CD4-positive, CD25-positive, alpha-beta regulatory T cell (primary cell): ENCODE measurements around the gene CRLF2. TPM values are rescaled to one million over a fixed set of nuclear protein-coding genes. Genes with fewer than 3 reads are reported as not detected.
"Not testable (repeated sequence)": the region's sequence is repeated elsewhere in the genome, so short reads cannot be mapped to it uniquely, and the experiment has no call there.

Experiments
- ATAC-seq, 2 donors: fragments of 150-1000 bp; cut with Tn5 transposase; one replicate each; pipeline ENCODE4 v1.10.0; 2021; ENCODE audit warnings: low read depth in 2 of 2, moderate number of reproducible peaks in 2 of 2, moderate library complexity in 1 of 2
- DNase-seq, 3 donors: peaks; one replicate each; pipeline versions ENCODE4 v3.0.0 to v3.0.0-alpha.2; 2012 to 2022; ENCODE audit warnings: mixed read lengths in 1 of 3
- H3K27ac ChIP-seq: one replicate; pipeline ENCODE4 v1.7.0; 2013; ENCODE audit warnings: mild to moderate bottlenecking, low read length; ENCODE audit not compliant: insufficient read depth, poor library complexity, severe bottlenecking
- H3K27me3 ChIP-seq: one replicate; pipeline ENCODE4 v1.7.0; 2013; ENCODE audit warnings: low read length; ENCODE audit not compliant: control insufficient read depth, insufficient read depth
- H3K36me3 ChIP-seq: one replicate; pipeline ENCODE4 v1.7.0; 2013; ENCODE audit warnings: mild to moderate bottlenecking, low read length, moderate library complexity; ENCODE audit not compliant: control insufficient read depth, insufficient read depth
- H3K4me1 ChIP-seq: 2 replicates; pipeline ENCODE4 v1.7.0; 2013; ENCODE audit warnings: mild to moderate bottlenecking, low read length; ENCODE audit not compliant: insufficient read depth, control insufficient read depth, poor library complexity, severe bottlenecking
- H3K4me3 ChIP-seq: one replicate; pipeline ENCODE4 v1.7.0; 2013; ENCODE audit warnings: low read depth, mild to moderate bottlenecking, low read length, moderate library complexity
- H3K9me3 ChIP-seq, 2 experiments: 1 replicate in 1 of 2; 2 replicates in 1 of 2; pipeline ENCODE4 v1.7.0; 2013; ENCODE audit warnings: low read length in 2 of 2, mild to moderate bottlenecking in 1 of 2, moderate library complexity in 1 of 2; ENCODE audit not compliant: control insufficient read depth in 2 of 2
- H3K27ac Mint-ChIP-seq, 3 donors: one replicate each; pipeline ENCODE4 v1.8.0; 2020 to 2022; ENCODE audit warnings: mild to moderate bottlenecking in 3 of 3, mixed read lengths in 3 of 3, moderate library complexity in 2 of 3
- H3K27me3 Mint-ChIP-seq: one replicate; pipeline ENCODE4 v1.8.0; 2022; ENCODE audit warnings: mild to moderate bottlenecking, mixed read lengths
- H3K36me3 Mint-ChIP-seq: one replicate; pipeline ENCODE4 v1.8.0; 2020; ENCODE audit warnings: mixed read lengths
- H3K4me1 Mint-ChIP-seq, 4 donors: one replicate each; pipeline ENCODE4 v1.8.0; 2020 to 2022; ENCODE audit warnings: mixed read lengths in 4 of 4, mild to moderate bottlenecking in 1 of 4
- H3K4me3 Mint-ChIP-seq, 4 donors: one replicate each; pipeline ENCODE4 v1.8.0; 2020 to 2022; ENCODE audit warnings: mild to moderate bottlenecking in 4 of 4, mixed read lengths in 4 of 4, moderate library complexity in 3 of 4
- H3K9me3 Mint-ChIP-seq, 7 donors: one replicate each; pipeline ENCODE4 v1.8.0; 2020 to 2022; ENCODE audit warnings: mixed read lengths in 7 of 7, mild to moderate bottlenecking in 3 of 7, moderate library complexity in 2 of 7
- polyA plus RNA-seq, 4 donors: library from polyadenylated mRNA; unstranded; fragments of 300-500 nt; fragmentation: Illumina TruSeq; gene quantifications; one replicate each; pipeline ENCODE4 v1.2.3, GENCODE V29; 2021
- total RNA-seq: library from RNA; stranded (reverse); gene quantifications from one replicate; pipeline ENCODE4 v1.2.3, GENCODE V29; 2022

Gene CRLF2
- total and polyA plus RNA-seq, 5 donors from 2014 or later, result 1.2 to 1.4 TPM; not detected in 3

DNA sequence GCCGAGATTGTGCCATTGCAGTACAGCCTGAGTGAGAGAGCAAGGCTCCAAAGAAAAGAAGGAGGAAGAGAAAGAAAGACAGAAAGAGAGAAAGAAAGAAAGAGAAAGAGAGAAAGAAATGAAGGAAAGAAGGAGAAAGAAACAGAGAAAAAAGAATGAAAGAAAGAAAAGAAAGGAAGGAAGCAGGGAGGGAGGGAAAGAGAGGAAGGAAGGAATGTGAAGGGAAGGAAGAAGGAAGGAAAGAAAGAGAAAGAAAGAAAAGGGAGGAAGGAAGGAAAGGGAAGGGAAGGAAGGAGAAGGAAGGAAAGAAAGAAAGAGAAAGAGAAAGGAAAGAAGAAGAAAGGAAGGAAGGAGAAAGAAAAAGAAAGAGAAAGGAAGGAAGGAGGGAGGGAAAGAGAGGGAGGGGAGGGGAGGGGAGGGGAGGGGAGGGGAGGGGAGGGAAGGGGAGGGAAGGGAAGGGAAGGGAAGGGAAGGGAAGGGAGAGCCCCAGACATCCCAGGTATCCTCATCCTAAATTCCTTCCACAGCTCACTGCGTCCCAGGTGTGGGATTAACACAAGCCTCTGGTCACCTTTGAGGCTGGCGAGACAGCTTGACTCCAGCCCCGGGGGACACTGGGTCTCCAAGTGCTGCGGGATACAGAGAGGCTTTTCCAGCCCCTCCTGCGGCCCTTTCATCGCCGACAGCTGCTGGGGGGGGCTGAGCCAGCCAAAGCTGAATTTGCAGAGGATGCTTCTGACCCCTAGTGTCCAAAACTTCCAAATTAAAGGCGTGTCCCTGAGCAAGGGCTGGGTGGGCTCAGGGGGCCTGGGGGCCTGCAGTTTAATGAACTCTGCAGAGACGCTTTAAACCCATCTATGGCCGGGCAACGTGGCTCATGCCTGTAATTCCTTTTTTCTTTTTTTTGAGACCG is 32.0 kb upstream of the CRLF2 start:
- H3K27ac ChIP-seq, result no peak overlapping the region
- DNase-seq (peak in 1 of 3 donors; percentile 19), ATAC-seq (no peak)
- peaks cover 11% of the 10 kb centered on the region for H3K4me1 ChIP-seq
- Mint-ChIP-seq H3K9me3 (no peaks in the 10 kb centered on the region), H3K27me3 (peaks cover 4% of the 10 kb centered on the region), H3K36me3 (no peaks in the 10 kb centered on the region), H3K4me1 (peaks cover 0 to 30% (median 10%) of the 10 kb centered on the region in 4 donors), H3K4me3 (no peak overlapping the region), H3K27ac (peak overlapping the region in 1 of 3 donors; percentile 96)
- no peaks in the 10 kb centered on the region for H3K36me3 ChIP-seq
- H3K27me3 ChIP-seq, result no peaks in the 10 kb centered on the region
- H3K9me3 ChIP-seq, result no peaks in the 10 kb centered on the region
- no peak overlapping the region for H3K4me3 ChIP-seq

DNA sequence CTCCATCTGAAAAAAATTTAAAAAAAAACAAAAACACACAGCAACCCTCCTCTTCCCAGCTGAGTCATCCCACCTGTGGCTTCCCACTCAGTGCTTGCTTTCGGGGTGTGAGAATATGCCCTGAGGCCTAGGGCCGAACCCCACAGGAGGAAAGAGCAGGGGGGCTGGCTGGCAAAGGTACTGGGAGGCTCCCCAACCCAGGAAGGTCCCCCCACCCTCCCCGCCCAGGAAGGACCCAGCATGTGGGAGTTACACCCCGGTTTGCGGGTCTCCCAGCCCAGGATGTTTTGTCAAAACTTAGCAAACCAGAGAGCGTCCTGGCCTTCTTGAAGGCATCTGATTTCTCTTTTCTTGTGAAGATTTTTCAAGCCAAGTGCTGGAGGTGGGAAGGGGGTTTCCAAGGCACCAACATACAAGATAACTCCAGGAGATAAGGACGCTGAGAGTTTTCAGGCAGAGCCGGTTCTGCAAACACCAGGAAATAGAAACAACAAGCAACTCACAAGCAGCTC is 30.5 kb upstream of the CRLF2 start:
- Histone ChIP-seq H3K27me3 (no peaks in the 10 kb centered on the region), H3K36me3 (no peaks in the 10 kb centered on the region), H3K27ac (no peak overlapping the region), H3K9me3 (no peaks in the 10 kb centered on the region), H3K4me3 (no peak overlapping the region), H3K4me1 (peaks cover 4% of the 10 kb centered on the region)
- Mint-ChIP-seq H3K4me1 (peaks cover 0 to 19% (median 6%) of the 10 kb centered on the region in 4 donors), H3K4me3 (peak overlapping the region in 1 of 4 donors; percentile 62), H3K27ac (peak overlapping the region in 1 of 3 donors; percentile 65), H3K27me3 (peaks cover 4% of the 10 kb centered on the region), H3K36me3 (no peaks in the 10 kb centered on the region), H3K9me3 (no peaks in the 10 kb centered on the region)
- DNase-seq (peak in 1 of 3 donors; percentile 57), ATAC-seq (no peak)

DNA sequence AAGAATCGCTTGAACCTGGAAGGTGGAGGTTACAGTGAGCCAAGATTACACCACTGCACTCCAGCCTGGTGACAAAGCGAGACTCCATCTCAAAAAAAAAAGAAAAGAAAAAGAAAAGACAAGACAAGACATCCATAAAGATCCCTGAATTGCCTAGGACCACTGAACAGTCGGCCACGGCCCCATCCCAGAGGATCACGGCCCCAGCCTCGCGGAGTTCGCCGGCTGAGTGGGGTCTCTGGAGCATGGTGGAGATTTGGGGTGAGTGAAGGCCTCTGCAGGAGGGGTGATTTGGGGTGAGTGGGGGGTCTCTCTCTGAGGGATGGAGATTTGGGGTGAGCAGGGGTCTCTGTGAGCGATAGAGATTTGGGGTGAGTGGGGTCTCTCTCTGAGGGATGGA is 28.1 kb upstream of the CRLF2 start:
- not testable (repeated sequence) for H3K9me3 ChIP-seq, H3K27me3 Mint-ChIP-seq, H3K4me1 ChIP-seq, H3K27ac ChIP-seq, H3K36me3 Mint-ChIP-seq, H3K36me3 ChIP-seq, ATAC-seq, H3K4me3 ChIP-seq, H3K4me1 Mint-ChIP-seq, H3K9me3 Mint-ChIP-seq, H3K4me3 Mint-ChIP-seq, DNase-seq, H3K27me3 ChIP-seq, H3K27ac Mint-ChIP-seq

DNA sequence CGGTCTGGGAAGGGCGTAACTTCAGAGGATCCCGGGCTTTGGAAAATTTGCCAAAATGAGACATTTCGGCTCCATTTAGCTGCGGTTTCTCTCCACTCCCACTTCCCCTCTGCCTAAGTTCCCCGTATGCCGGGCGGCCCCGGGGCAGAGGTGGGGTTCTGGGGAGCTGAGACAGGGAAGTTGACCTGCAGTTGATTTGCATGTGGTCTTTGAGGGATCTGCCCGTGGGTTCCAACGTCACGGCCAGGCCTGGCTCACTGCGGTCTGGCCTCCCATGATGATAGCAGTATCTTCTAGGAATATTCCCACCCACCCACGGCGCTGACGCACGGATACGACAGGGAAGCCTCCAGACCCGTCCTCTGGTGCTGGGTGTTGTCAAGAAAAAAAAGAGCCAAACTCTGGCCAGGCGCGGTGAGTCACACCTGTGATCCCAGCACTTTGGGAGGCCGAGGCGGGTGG is 27.3 kb upstream of the CRLF2 start:
- Mint-ChIP-seq H3K9me3 (no peaks in the 10 kb centered on the region), H3K4me3 (no peak overlapping the region), H3K27ac (no peak overlapping the region), H3K36me3 (no peaks in the 10 kb centered on the region), H3K27me3 (no peaks in the 10 kb centered on the region), H3K4me1 (peaks cover 0 to 10% (median 2%) of the 10 kb centered on the region in 4 donors)
- Histone ChIP-seq H3K27ac (no peak overlapping the region), H3K27me3 (no peaks in the 10 kb centered on the region), H3K4me1 (peaks cover 4% of the 10 kb centered on the region), H3K9me3 (no peaks in the 10 kb centered on the region), H3K4me3 (no peak overlapping the region), H3K36me3 (no peaks in the 10 kb centered on the region)
- ATAC-seq, result peak; percentile 64
- DNase-seq, result no peak

DNA sequence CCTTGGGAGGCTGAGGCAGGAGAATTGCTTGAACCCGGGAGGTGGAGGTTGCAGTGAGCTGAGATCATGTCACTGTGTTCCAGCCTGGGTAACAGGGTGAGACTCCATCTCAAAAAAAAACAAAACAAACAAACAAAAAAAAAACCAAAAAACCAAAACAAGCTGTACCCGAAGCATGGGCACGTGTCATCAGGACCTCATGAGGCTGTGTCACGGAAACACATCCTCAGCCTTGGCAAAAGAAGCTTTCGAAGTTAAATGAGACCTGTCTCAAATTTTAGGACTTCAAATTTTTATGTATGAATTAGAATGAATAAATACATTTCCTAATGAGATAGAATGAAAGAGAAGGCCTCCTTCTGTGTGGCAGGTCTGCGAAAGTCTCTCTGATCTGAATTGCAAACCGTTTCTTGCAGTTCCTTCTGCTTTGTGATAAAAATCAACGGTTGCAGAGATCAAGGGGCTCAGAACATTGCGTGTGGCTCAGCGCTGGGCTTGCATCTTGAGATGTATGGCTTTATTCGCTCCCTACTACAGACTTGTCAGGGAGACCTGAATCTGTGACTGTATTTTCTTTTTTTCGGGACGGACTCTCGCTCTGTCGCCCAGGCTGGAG is 19.5 kb upstream of the CRLF2 start:
- H3K27me3 Mint-ChIP-seq, result no peaks in the 10 kb centered on the region
- DNase-seq (peak in 1 of 3 donors; percentile 49), ATAC-seq (peak; percentile 52 to 66)
- Histone ChIP-seq H3K4me3 (peak overlapping the region; percentile 71), H3K27ac (no peak overlapping the region), H3K36me3 (no peaks in the 10 kb centered on the region), H3K4me1 (peaks cover 5% of the 10 kb centered on the region), H3K9me3 (no peaks in the 10 kb centered on the region), H3K27me3 (no peaks in the 10 kb centered on the region)
- peaks cover 0 to 5% (median 0%) of the 10 kb centered on the region in 7 donors for H3K9me3 Mint-ChIP-seq
- peaks cover 0 to 19% (median 9%) of the 10 kb centered on the region in 4 donors for H3K4me1 Mint-ChIP-seq
- peak overlapping the region in 3 of 4 donors; percentile 33 to 64 (median 35) for H3K4me3 Mint-ChIP-seq
- H3K36me3 Mint-ChIP-seq, result no peaks in the 10 kb centered on the region
- H3K27ac Mint-ChIP-seq, result no peak overlapping the region

DNA sequence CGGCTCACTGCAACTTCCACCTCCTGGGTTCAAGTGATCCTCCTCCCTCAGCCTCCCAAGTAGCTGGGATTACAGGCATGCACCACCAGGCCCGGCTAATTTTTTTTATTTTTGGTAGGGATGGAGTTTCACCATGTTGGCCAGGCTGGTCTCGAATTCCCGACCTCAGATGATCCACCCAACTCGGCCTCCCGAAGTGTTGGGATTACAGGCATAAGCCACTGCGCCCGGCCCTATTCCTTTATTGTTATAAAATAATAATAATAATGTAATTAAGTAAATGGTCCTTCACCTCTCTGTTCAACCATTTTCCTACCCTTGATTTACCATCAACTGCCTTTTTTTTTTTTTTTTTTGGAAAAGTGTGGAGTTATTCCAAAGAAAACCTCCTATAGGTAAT is 15.7 kb upstream of the CRLF2 start:
- not testable (repeated sequence) for ATAC-seq, H3K9me3 ChIP-seq, H3K27me3 Mint-ChIP-seq, H3K27ac Mint-ChIP-seq, H3K4me1 ChIP-seq, H3K4me3 ChIP-seq, H3K36me3 ChIP-seq, H3K27me3 ChIP-seq, H3K27ac ChIP-seq, H3K36me3 Mint-ChIP-seq, DNase-seq, H3K4me3 Mint-ChIP-seq
- Mint-ChIP-seq H3K4me1 (peaks cover 5 to 25% (median 14%) of the 10 kb centered on the region in 4 donors), H3K9me3 (peaks cover 0 to 11% (median 4%) of the 10 kb centered on the region in 7 donors)

DNA sequence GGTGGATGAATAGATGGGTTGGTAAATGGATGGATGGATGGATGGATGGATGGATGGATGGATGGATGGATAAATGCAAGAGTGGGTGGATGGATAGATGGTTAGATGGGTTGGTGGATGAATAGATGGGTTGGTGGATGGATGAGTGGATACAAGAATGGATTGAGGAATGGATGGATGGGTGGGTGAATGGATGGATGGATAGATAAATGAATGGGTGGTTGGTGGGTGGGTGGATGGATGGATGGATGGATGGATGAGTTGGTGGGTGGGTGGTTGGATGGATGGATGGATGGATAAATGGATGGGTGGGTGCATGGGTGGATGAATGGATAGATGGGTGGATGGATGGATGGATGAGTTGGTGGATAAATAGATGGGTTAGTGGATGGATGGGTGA is 13.8 kb upstream of the CRLF2 start:
- H3K4me3 Mint-ChIP-seq, result peak overlapping the region in 1 of 4 donors; percentile 19
- Histone ChIP-seq H3K27ac (no peak overlapping the region), H3K36me3 (no peaks in the 10 kb centered on the region), H3K27me3 (no peaks in the 10 kb centered on the region), H3K4me3 (no peak overlapping the region), H3K4me1 (no peaks in the 10 kb centered on the region), H3K9me3 (peaks cover 4 to 6% of the 10 kb centered on the region in 2 experiments)
- DNase-seq (no peak), ATAC-seq (no peak)
- no peak overlapping the region for H3K27ac Mint-ChIP-seq
- peaks cover 0 to 14% (median 7%) of the 10 kb centered on the region in 7 donors for H3K9me3 Mint-ChIP-seq
- no peaks in the 10 kb centered on the region for H3K27me3 Mint-ChIP-seq
- no peaks in the 10 kb centered on the region for H3K36me3 Mint-ChIP-seq
- H3K4me1 Mint-ChIP-seq, result peaks cover 4 to 14% (median 8%) of the 10 kb centered on the region in 4 donors
